HCT116 (cell line): ENCODE measurements around the gene TIPRL. TPM values are rescaled to one million over a fixed set of nuclear protein-coding genes. Genes with fewer than 3 reads are reported as not detected.

Experiments
- ATAC-seq: fragments of 200-7000 bp; cut with Tn5 transposase; 2 replicates; pipeline ENCODE4 v1.9.1; 2020; ENCODE audit warnings: mild to moderate bottlenecking, moderate library complexity
- BruUV-seq: library from RNA; stranded (reverse); fragments of 400-500 nt; replicated peaks from 2 replicates; lab custom pipeline; 2021; lab: Mats Ljungman, UMichigan
- CTCF ChIA-PET: fragments of 300-600 bp; sonication (Branson Sonifier 250); formaldehyde crosslinking; loops from one replicate; lab custom pipeline; 2021; ENCODE audit warnings: antibody characterized with exemption; lab: Charles Lee
- POLR2A ChIA-PET: fragments of 300-600, 350-600 bp; sonication (Branson Sonifier 250); formaldehyde crosslinking; loops from one replicate; lab custom pipeline; 2021; ENCODE audit warnings: antibody characterized with exemption; lab: Charles Lee
- RAD21 ChIA-PET, 2 experiments: fragments of 300-600 bp; sonication (Branson Sonifier 250); formaldehyde crosslinking; loops; one replicate each; lab custom pipeline; 2023; ENCODE audit warnings: low total read pairs in 2 of 2; ENCODE audit not compliant: uncharacterized antibody in 2 of 2, unreplicated experiment in 2 of 2, low non-redundant PET in 1 of 2; lab: Charles Lee
- DNase-seq: peaks from one replicate; pipeline ENCODE4 v3.0.0-alpha.2; 2010; ENCODE audit warnings: low read depth, low spot score
- H2AFZ ChIP-seq: fragments of 200-600 bp; shearing (Covaris generic), sonication (generic); 2 replicates; pipeline ENCODE4 v1.6.1; 2017; ENCODE audit warnings: low read depth, mixed run types, mixed read lengths, antibody characterized with exemption, low read length; ENCODE audit not compliant: poor library complexity, severe bottlenecking
- H3K27ac ChIP-seq: 2 replicates; pipeline ENCODE4 v1.5.1; 2012; ENCODE audit warnings: low read depth, low read length
- H3K27me3 ChIP-seq: fragments of 200-600 bp; sonication (generic); 2 replicates; pipeline ENCODE4 v1.6.1; 2016; ENCODE audit warnings: mixed run types, low read length, mixed read lengths; ENCODE audit not compliant: insufficient read depth
- H3K36me3 ChIP-seq, 2 experiments: fragments of 200-500 bp in 1 of 2; fragments of 200-600 bp in 1 of 2; sonication (Bioruptor generic) in 1 of 2; sonication (generic) in 1 of 2; 2 replicates each; pipeline versions ENCODE4 v1.5.1 to v1.6.1; 2014 to 2016; ENCODE audit warnings: low read length in 2 of 2, inconsistent platforms in 1 of 2, mixed read lengths in 1 of 2, mixed run types in 1 of 2; ENCODE audit not compliant: insufficient read depth in 2 of 2, control insufficient read depth in 1 of 2
- H3K4me1 ChIP-seq, 2 experiments: fragments of 200-600 bp in 1 of 2; sonication (generic) in 1 of 2; 2 replicates each; pipeline versions ENCODE4 v1.5.1 to v1.6.1; 2012 to 2017; ENCODE audit warnings: low read length in 2 of 2, inconsistent platforms in 1 of 2, mild to moderate bottlenecking in 1 of 2, mixed read lengths in 1 of 2, mixed run types in 1 of 2, moderate library complexity in 1 of 2; ENCODE audit not compliant: insufficient read depth in 2 of 2, control insufficient read depth in 1 of 2
- H3K4me2 ChIP-seq: fragments of 200-600 bp; sonication (generic); 2 replicates; pipeline ENCODE4 v1.6.1; 2017; ENCODE audit warnings: mixed run types, low read length, mixed read lengths
- H3K4me3 ChIP-seq, 2 experiments: fragments of 200-600 bp in 1 of 2; sonication (generic) in 1 of 2; replicated peaks in 1 of 2; 2 replicates each; pipeline ENCODE4 v1.5.1; 2011 to 2016; ENCODE audit warnings: low read length in 2 of 2, control low read depth in 1 of 2, low read depth in 1 of 2, mild to moderate bottlenecking in 1 of 2, mixed read lengths in 1 of 2, mixed run types in 1 of 2
- H3K79me2 ChIP-seq: fragments of 200-600 bp; sonication (generic); 2 replicates; pipeline ENCODE4 v1.6.1; 2017; ENCODE audit warnings: mild to moderate bottlenecking, mixed run types, low read length, moderate library complexity, mixed read lengths; ENCODE audit not compliant: insufficient read depth
- H3K9ac ChIP-seq: fragments of 200-600 bp; sonication (generic); 2 replicates; pipeline ENCODE4 v1.6.1; 2016; ENCODE audit warnings: low read length, mixed read lengths
- H3K9me2 ChIP-seq: fragments of 200-600 bp; sonication (generic), shearing (Covaris generic); 2 replicates; pipeline ENCODE4 v1.6.1; 2017; ENCODE audit warnings: mixed run types, mild to moderate bottlenecking, moderate library complexity; ENCODE audit not compliant: insufficient read depth
- H3K9me3 ChIP-seq, 2 experiments: fragments of 200-500 bp in 1 of 2; fragments of 200-600 bp in 1 of 2; sonication (Bioruptor generic) in 1 of 2; sonication (generic) in 1 of 2; 2 replicates each; pipeline ENCODE4 v1.6.1; 2014 to 2017; ENCODE audit warnings: low read length in 2 of 2, mixed read lengths in 2 of 2, inconsistent platforms in 1 of 2, low read depth in 1 of 2, mild to moderate bottlenecking in 1 of 2, mixed run types in 1 of 2, moderate library complexity in 1 of 2; ENCODE audit not compliant: control insufficient read depth in 1 of 2, insufficient read depth in 1 of 2
- H4K20me1 ChIP-seq: fragments of 200-600 bp; sonication (generic), shearing (Covaris generic); 2 replicates; pipeline ENCODE4 v1.6.1; 2017; ENCODE audit warnings: mixed run types, mild to moderate bottlenecking, moderate library complexity; ENCODE audit not compliant: insufficient read depth
- ATF3 ChIP-seq: IDR thresholded peaks from 2 replicates; pipeline ENCODE4 v1.6.1; 2012
- CBX3 ChIP-seq: IDR thresholded peaks from 2 replicates; pipeline ENCODE4 v1.6.1; 2012; ENCODE audit warnings: low read depth
- CEBPB ChIP-seq: IDR thresholded peaks from 2 replicates; pipeline ENCODE4 v1.6.1; 2012; ENCODE audit warnings: low read depth
- ELF1 ChIP-seq: IDR thresholded peaks from 2 replicates; pipeline ENCODE4 v1.6.1; 2012; ENCODE audit warnings: low read depth, borderline replicate concordance
- EZH2 ChIP-seq: fragments of 200-600 bp; sonication (generic); IDR thresholded peaks from 2 replicates; pipeline ENCODE4 v1.6.1; 2017; ENCODE audit warnings: antibody characterized with exemption, mixed run types
- FOSL1 ChIP-seq: IDR thresholded peaks from 2 replicates; pipeline ENCODE4 v1.6.1; 2012; ENCODE audit warnings: low read depth
- MAX ChIP-seq: IDR thresholded peaks from 2 replicates; pipeline ENCODE4 v1.6.1; 2012
- RAD21 ChIP-seq: IDR thresholded peaks from 2 replicates; pipeline ENCODE4 v1.6.1; 2012; ENCODE audit warnings: low read depth, mild to moderate bottlenecking
- REST ChIP-seq: IDR thresholded peaks from 2 replicates; pipeline ENCODE4 v1.6.1; 2012; ENCODE audit warnings: low read depth
- SIN3A ChIP-seq: IDR thresholded peaks from 2 replicates; pipeline ENCODE4 v1.6.1; 2012; ENCODE audit warnings: low read depth
- SP1 ChIP-seq: IDR thresholded peaks from 2 replicates; pipeline ENCODE4 v1.6.1; 2012; ENCODE audit warnings: low read depth
- TCF7L2 ChIP-seq: IDR thresholded peaks from 2 replicates; pipeline ENCODE4 v1.7.0; 2011; ENCODE audit warnings: borderline replicate concordance, inconsistent platforms; ENCODE audit not compliant: insufficient read depth, insufficient read length; ENCODE audit errors: extremely low read depth
- YY1 ChIP-seq: IDR thresholded peaks from 2 replicates; pipeline ENCODE4 v1.6.1; 2011; ENCODE audit warnings: low read length, low read depth, moderate library complexity, mild to moderate bottlenecking; ENCODE audit not compliant: insufficient replicate concordance; ENCODE audit errors: extremely low read depth
- ZBTB33 ChIP-seq: IDR thresholded peaks from 2 replicates; pipeline ENCODE4 v1.6.1; 2011; ENCODE audit warnings: mild to moderate bottlenecking, low read length, moderate library complexity; ENCODE audit not compliant: insufficient replicate concordance; ENCODE audit errors: extremely low read depth
- intact Hi-C: fragments of 100-400 bp; cut with micrococcal nuclease; formaldehyde crosslinking; loops from 2 replicates; pipeline ENCODE4 v1.10.0; 2022
- total RNA-seq: library from RNA; stranded (reverse); gene quantifications from one replicate; pipeline ENCODE4 v1.2.1, GENCODE V29; 2021; ENCODE audit not compliant: unreplicated experiment
- TF ChIP-seq, protein P1 (sequence below), 3 experiments: fragments of 200-600 bp in 1 of 3; sonication (generic) in 1 of 3; IDR thresholded peaks in 2 of 3; conservative IDR thresholded peaks in 1 of 3; 2 replicates each; pipeline ENCODE4 v1.5.1; 2012 to 2017; ENCODE audit warnings: low read depth in 2 of 3, low read length in 2 of 3, antibody characterized with exemption in 1 of 3, borderline replicate concordance in 1 of 3, control low read depth in 1 of 3, mild to moderate bottlenecking in 1 of 3, mixed read lengths in 1 of 3, mixed run types in 1 of 3, moderate library complexity in 1 of 3; ENCODE audit not compliant: insufficient read depth in 1 of 3

Gene TIPRL
- total RNA-seq, 1 experiment from 2014 or later, result 36.4 TPM

GRCh38 chr1:168216171-168216570 is 37.4 kb downstream of the TIPRL start:
- no peak for ATAC-seq
- H3K27me3 ChIP-seq, result no peaks in the 10 kb centered on the region
- no peaks in the 10 kb centered on the region for H3K4me1 ChIP-seq
- H3K9ac ChIP-seq, result no peak overlapping the region
- no peak for TF ChIP-seq RAD21
- TF ChIP-seq REST, result no peak
- TF ChIP-seq TCF7L2, result no peak
- TF ChIP-seq ATF3, result no peak
- TF ChIP-seq CBX3, result no peak
- TF ChIP-seq SP1, result no peak
- TF ChIP-seq CEBPB, result no peak
- no peak for TF ChIP-seq ZBTB33
- TF ChIP-seq, protein P1, sequence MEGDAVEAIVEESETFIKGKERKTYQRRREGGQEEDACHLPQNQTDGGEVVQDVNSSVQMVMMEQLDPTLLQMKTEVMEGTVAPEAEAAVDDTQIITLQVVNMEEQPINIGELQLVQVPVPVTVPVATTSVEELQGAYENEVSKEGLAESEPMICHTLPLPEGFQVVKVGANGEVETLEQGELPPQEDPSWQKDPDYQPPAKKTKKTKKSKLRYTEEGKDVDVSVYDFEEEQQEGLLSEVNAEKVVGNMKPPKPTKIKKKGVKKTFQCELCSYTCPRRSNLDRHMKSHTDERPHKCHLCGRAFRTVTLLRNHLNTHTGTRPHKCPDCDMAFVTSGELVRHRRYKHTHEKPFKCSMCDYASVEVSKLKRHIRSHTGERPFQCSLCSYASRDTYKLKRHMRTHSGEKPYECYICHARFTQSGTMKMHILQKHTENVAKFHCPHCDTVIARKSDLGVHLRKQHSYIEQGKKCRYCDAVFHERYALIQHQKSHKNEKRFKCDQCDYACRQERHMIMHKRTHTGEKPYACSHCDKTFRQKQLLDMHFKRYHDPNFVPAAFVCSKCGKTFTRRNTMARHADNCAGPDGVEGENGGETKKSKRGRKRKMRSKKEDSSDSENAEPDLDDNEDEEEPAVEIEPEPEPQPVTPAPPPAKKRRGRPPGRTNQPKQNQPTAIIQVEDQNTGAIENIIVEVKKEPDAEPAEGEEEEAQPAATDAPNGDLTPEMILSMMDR (IDR thresholded peaks at IDR 0.05 in 2 of 3, conservative IDR thresholded peaks at IDR 0.05 in 1 of 3; ENCODE audit: borderline replicate concordance in 1 of 3, insufficient read depth in 1 of 3, low read depth in 2 of 3, low read length in 2 of 3), result no peak
- no peak for TF ChIP-seq MAX
- no peak for TF ChIP-seq FOSL1
- no peak for TF ChIP-seq YY1
- no peak for TF ChIP-seq EZH2
- TF ChIP-seq SIN3A, result no peak
- no peak for TF ChIP-seq ELF1
- H3K27ac ChIP-seq, result no peak overlapping the region
- CTCF ChIA-PET, result no interaction called here
- H4K20me1 ChIP-seq, result no peaks in the 10 kb centered on the region
- no peaks in the 10 kb centered on the region for H3K36me3 ChIP-seq
- BruUV-seq, result no TSS peak
- RAD21 ChIA-PET, result no interaction called here
- H2AFZ ChIP-seq, result no peak overlapping the region
- POLR2A ChIA-PET, result no interaction called here
- intact Hi-C loops, result no loop called here
- no peak overlapping the region for H3K4me2 ChIP-seq
- no peaks in the 10 kb centered on the region for H3K9me3 ChIP-seq
- no peak overlapping the region for H3K4me3 ChIP-seq
- DNase-seq, result no peak
- no peaks in the 10 kb centered on the region for H3K79me2 ChIP-seq
- H3K9me2 ChIP-seq, result no peaks in the 10 kb centered on the region
